Activated naive CD8-positive, alpha-beta T cell treated with anti-CD3 and anti-CD28 coated beads for 36 hours (primary cell): Measurements from ENCODE around the gene TMUB1. TPM values are rescaled to one million over a fixed set of nuclear protein-coding genes. Genes with fewer than 3 reads are reported as not detected.
A peak's percentile ranks its signal among the peaks of the same experiment; 100 is the strongest.

ENCODE experiments used
- DNase-seq: peaks from one replicate; pipeline ENCODE4 v3.0.0; 2021
- H3K27ac Mint-ChIP-seq: one replicate; pipeline ENCODE4 v1.8.0; 2022; ENCODE audit warnings: mild to moderate bottlenecking, moderate library complexity, mixed read lengths
- H3K27me3 Mint-ChIP-seq: one replicate; pipeline ENCODE4 v1.8.0; 2022; ENCODE audit warnings: mild to moderate bottlenecking, mixed read lengths
- H3K36me3 Mint-ChIP-seq: one replicate; pipeline ENCODE4 v1.8.0; 2021; ENCODE audit warnings: mild to moderate bottlenecking, mixed read lengths
- H3K4me1 Mint-ChIP-seq: one replicate; pipeline ENCODE4 v1.8.0; 2021; ENCODE audit warnings: mixed read lengths
- H3K4me3 Mint-ChIP-seq: one replicate; pipeline ENCODE4 v1.8.0; 2022; ENCODE audit warnings: mild to moderate bottlenecking, moderate library complexity, mixed read lengths
- H3K9me3 Mint-ChIP-seq: one replicate; pipeline ENCODE4 v1.8.0; 2022; ENCODE audit warnings: mixed read lengths
- total RNA-seq, 2 experiments: library from RNA; stranded (reverse); gene quantifications; one replicate each; pipeline ENCODE4 v1.2.3, GENCODE V29; 2021

TMUB1 gene
- total RNA-seq, 2 experiments from 2014 or later: 59.2 to 59.3 TPM

GRCh38 chr7:151124481-151124880 is 41.2 kb upstream of the TMUB1 start:
- no peak for DNase-seq
- Mint-ChIP-seq H3K36me3 (peaks cover 9% of the 10 kb centered on the region), H3K9me3 (no peaks in the 10 kb centered on the region), H3K27ac (no peak overlapping the region), H3K4me1 (no peaks in the 10 kb centered on the region), H3K27me3 (no peaks in the 10 kb centered on the region), H3K4me3 (no peak overlapping the region)

GRCh38 chr7:151123822-151124464 is 40.6 kb upstream of the TMUB1 start:
- no peaks in the 10 kb centered on the region for H3K27me3 Mint-ChIP-seq
- DNase-seq: peak; percentile 78
- no peaks in the 10 kb centered on the region for H3K4me1 Mint-ChIP-seq
- H3K4me3 Mint-ChIP-seq: no peak overlapping the region
- peaks cover 9% of the 10 kb centered on the region for H3K36me3 Mint-ChIP-seq
- no peak overlapping the region for H3K27ac Mint-ChIP-seq
- H3K9me3 Mint-ChIP-seq: no peaks in the 10 kb centered on the region

- Mint-ChIP-seq H3K36me3 (peaks cover 9% of the 10 kb centered on the region), H3K9me3 (no peaks in the 10 kb centered on the region), H3K4me3 (no peak overlapping the region), H3K27ac (no peak overlapping the region), H3K27me3 (no peaks in the 10 kb centered on the region), H3K4me1 (no peaks in the 10 kb centered on the region)
- DNase-seq: no peak
Measured at GRCh38 chr7:151123158-151123821, 40.0 kb upstream of the TMUB1 start.

- H3K36me3 Mint-ChIP-seq: peaks cover 9% of the 10 kb centered on the region
- no peaks in the 10 kb centered on the region for H3K4me1 Mint-ChIP-seq
- H3K4me3 Mint-ChIP-seq: no peak overlapping the region
- no peak for DNase-seq
- no peaks in the 10 kb centered on the region for H3K9me3 Mint-ChIP-seq
- no peak overlapping the region for H3K27ac Mint-ChIP-seq
- no peaks in the 10 kb centered on the region for H3K27me3 Mint-ChIP-seq
Measured at GRCh38 chr7:151122796-151123157, 39.5 kb upstream of the TMUB1 start.

DNA sequence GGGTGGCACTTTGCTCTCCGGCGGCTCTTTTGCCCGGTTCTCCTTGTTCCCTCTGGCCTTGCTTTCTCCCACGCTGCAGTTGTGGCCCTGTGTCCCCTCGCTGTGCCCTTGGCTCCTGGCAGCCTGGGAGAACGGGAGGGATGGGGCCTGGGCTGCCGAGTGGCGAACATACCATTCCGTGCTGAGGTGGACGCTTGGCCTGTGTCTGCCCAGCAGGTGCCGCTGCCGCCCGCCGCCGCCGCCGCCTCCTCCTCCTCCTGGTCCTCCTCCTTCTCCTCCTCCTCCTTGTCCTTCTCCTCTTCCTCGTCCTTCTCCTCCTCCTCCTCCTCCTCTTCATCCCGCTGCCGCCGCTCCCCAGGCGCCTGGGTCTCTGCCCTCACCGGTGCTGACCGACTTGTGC is 39.0 kb upstream of the TMUB1 start:
- Mint-ChIP-seq H3K4me3 (no peak overlapping the region), H3K9me3 (no peaks in the 10 kb centered on the region), H3K36me3 (peaks cover 9% of the 10 kb centered on the region), H3K27me3 (no peaks in the 10 kb centered on the region), H3K4me1 (no peaks in the 10 kb centered on the region), H3K27ac (no peak overlapping the region)
- DNase-seq: no peak

DNA sequence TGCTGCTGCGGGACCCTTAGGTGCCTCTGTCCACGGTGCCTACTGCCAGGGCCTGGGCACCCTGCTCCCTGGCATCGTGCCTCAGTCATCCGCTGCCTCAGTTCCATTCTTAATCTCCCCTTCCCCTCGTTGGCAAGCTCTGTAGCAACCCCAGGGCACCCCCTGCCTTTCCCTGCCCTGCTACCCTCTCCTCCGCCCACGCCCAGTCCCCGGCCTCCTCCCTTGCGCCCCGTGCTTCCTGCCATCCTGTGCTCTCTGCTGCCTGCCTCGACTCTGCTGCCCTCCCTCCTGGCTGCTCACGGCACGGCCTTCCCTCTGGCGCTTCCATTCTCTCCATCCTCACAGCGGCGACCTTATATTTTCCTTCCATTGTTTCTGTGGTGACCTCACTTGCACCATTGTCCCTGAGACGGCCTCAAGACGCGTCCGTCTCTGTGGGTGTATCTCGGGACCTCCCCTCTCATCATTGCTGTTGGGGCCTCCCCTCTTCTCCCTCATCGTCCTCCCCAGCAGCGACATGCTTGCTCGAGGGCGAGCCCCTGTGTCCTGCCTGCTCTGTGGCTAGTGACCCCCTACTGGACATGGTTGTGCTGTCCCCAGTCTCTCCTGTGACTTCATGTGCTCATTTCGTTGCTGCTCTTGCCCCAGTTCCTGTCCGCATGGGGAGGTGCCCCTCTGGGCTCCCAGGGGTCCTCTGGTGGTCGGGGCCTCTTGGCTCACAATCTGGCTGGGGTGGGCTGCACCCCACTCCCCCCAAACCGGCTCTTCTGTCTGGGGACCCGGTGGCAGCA is 38.3 kb upstream of the TMUB1 start:
- no peak overlapping the region for H3K4me3 Mint-ChIP-seq
- no peak for DNase-seq
- H3K4me1 Mint-ChIP-seq: no peaks in the 10 kb centered on the region
- no peaks in the 10 kb centered on the region for H3K27me3 Mint-ChIP-seq
- no peak overlapping the region for H3K27ac Mint-ChIP-seq
- peaks cover 9% of the 10 kb centered on the region for H3K36me3 Mint-ChIP-seq
- H3K9me3 Mint-ChIP-seq: no peaks in the 10 kb centered on the region

GRCh38 chr7:151120896-151121295 is 37.6 kb upstream of the TMUB1 start:
- Mint-ChIP-seq H3K27ac (no peak overlapping the region), H3K4me3 (no peak overlapping the region), H3K36me3 (peaks cover 9% of the 10 kb centered on the region), H3K4me1 (peaks cover under 1% of the 10 kb centered on the region), H3K27me3 (peaks cover under 1% of the 10 kb centered on the region), H3K9me3 (no peaks in the 10 kb centered on the region)
- DNase-seq: no peak

GRCh38 chr7:151119902-151120301 is 36.6 kb upstream of the TMUB1 start:
- no peak overlapping the region for H3K27ac Mint-ChIP-seq
- H3K36me3 Mint-ChIP-seq: peaks cover 9% of the 10 kb centered on the region
- peaks cover 3% of the 10 kb centered on the region for H3K4me1 Mint-ChIP-seq
- DNase-seq: no peak
- peaks cover 4% of the 10 kb centered on the region for H3K27me3 Mint-ChIP-seq
- no peaks in the 10 kb centered on the region for H3K9me3 Mint-ChIP-seq
- H3K4me3 Mint-ChIP-seq: no peak overlapping the region

- no peak overlapping the region for H3K27ac Mint-ChIP-seq
- peaks cover 6% of the 10 kb centered on the region for H3K36me3 Mint-ChIP-seq
- no peaks in the 10 kb centered on the region for H3K9me3 Mint-ChIP-seq
- no peak overlapping the region for H3K4me3 Mint-ChIP-seq
- peaks cover 4% of the 10 kb centered on the region for H3K27me3 Mint-ChIP-seq
- no peak for DNase-seq
- H3K4me1 Mint-ChIP-seq: peaks cover 3% of the 10 kb centered on the region
Measured at GRCh38 chr7:151119055-151119415, 35.7 kb upstream of the TMUB1 start.

DNA sequence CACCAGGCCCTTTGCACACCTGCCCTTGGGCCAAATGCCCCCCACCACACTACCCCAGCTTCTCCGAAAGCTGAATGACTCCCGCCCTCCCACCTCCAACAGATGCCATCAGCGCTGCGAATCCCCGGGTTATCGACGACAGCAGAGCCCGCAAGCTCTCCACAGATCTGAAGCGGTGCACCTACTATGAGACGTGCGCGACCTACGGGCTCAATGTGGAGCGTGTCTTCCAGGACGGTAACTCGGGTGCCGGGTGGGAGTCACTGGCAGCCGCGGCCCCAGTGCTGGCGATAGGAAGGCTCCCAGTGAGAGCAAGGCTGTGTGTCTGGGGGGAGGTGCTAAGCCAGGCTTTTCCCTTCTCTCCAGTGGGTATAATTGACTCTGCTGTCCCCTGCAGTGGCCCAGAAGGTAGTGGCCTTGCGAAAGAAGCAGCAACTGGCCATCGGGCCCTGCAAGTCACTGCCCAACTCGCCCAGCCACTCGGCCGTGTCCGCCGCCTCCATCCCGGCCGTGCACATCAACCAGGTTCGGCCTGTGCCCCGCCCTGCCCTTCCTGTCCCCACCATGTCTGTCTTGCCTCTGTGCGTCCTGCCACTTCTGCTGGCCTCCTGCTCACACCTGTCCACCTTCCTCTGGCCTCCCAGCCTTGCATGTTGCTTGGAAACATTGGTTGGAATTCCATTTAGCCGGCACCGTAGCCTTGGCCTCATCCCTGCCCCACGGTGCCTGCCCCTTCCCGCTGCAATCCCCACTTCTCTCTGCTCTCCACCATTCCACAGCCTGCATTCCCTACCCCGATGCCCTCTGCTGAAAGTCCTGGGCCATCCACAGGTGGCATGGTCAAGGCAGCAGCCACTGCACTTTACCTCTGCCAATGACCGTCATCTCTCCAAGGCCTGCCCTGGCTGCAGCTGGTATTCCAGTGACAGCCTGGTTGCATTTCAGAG is 35.1 kb upstream of the TMUB1 start:
- Mint-ChIP-seq H3K27me3 (peaks cover 10% of the 10 kb centered on the region), H3K9me3 (no peaks in the 10 kb centered on the region), H3K4me1 (peaks cover 3% of the 10 kb centered on the region), H3K36me3 (peaks cover under 1% of the 10 kb centered on the region), H3K27ac (no peak overlapping the region), H3K4me3 (no peak overlapping the region)
- DNase-seq: no peak

DNA sequence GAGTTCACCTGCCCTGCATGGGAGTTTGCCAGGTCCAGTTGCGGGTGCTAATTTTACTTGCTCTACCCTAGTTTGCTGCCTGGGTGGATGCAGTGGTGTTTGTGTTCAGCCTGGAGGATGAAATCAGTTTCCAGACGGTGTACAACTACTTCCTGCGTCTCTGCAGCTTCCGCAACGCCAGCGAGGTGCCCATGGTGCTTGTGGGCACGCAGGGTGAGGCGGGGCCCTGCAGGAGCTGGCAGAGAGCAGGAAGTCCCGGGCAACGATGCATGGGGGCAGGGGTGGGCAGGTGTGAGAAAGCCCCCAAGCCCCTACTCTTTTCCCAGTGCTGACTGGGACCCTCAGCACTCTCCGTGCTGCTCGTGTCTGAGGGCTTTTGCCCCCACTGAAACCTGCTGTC is 34.3 kb upstream of the TMUB1 start:
- no peak for DNase-seq
- H3K9me3 Mint-ChIP-seq: no peaks in the 10 kb centered on the region
- no peaks in the 10 kb centered on the region for H3K36me3 Mint-ChIP-seq
- peak overlapping the region; percentile 51 for H3K4me3 Mint-ChIP-seq
- peaks cover 16% of the 10 kb centered on the region for H3K27me3 Mint-ChIP-seq
- peak overlapping the region; percentile 63 for H3K27ac Mint-ChIP-seq
- peaks cover 3% of the 10 kb centered on the region for H3K4me1 Mint-ChIP-seq

- Mint-ChIP-seq H3K27ac (peak overlapping the region; percentile 63), H3K4me1 (peaks cover 3% of the 10 kb centered on the region), H3K4me3 (peak overlapping the region; percentile 51), H3K36me3 (no peaks in the 10 kb centered on the region), H3K9me3 (no peaks in the 10 kb centered on the region), H3K27me3 (peaks cover 23% of the 10 kb centered on the region)
- no peak for DNase-seq
Measured at GRCh38 chr7:151116603-151117440, 33.5 kb upstream of the TMUB1 start.

DNA sequence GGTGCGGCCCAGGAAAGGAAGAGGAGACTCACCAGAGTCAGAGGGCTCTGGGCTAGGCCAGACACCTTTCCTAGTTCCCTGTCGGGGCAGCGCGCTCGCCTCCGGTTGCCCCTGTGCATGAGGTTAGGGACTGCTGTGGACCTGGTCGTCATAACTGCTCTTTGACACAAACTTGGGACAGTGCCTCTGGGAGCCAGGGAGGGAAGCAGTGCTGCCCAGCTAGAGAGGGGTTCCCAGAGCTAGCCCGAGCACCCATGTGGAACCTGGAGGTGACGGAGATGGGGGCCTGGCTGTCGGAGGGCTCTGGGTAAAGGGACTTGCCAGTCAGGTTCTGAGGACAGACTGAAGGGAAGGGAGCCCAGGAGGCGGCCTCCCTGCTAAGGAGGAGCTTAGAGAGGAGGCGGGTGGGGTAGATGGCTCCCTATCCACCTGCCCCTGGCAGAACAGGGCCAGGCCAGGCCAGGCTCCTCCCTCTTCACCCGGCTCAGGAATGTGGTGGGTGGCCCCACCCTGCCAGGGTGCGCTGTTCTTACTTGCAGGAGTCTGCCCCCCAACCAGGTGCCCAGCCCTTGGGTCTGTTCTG is 32.6 kb upstream of the TMUB1 start:
- H3K36me3 Mint-ChIP-seq: no peaks in the 10 kb centered on the region
- no peak for DNase-seq
- H3K4me1 Mint-ChIP-seq: peaks cover 3% of the 10 kb centered on the region
- H3K4me3 Mint-ChIP-seq: peak overlapping the region; percentile 42
- H3K27ac Mint-ChIP-seq: no peak overlapping the region
- H3K27me3 Mint-ChIP-seq: peaks cover 23% of the 10 kb centered on the region
- no peaks in the 10 kb centered on the region for H3K9me3 Mint-ChIP-seq
